HTERT RPE-1 (cell line): Measurements from ENCODE around the gene GPR68.
"Not testable (repeated sequence)": the region's sequence is repeated elsewhere in the genome, so short reads cannot be mapped to it uniquely, and the experiment has no call there.

Source experiments
- in situ Hi-C: fragments of 300-500 bp; cut with MboI; formaldehyde crosslinking; loops from 4 replicates; pipeline ENCODE4 v1.14.3; 2020; ENCODE audit warnings: low sequenced_read_pairs

Gene GPR68

GRCh38 chr14:91254461-91254860, 10.0 kb upstream of the GPR68 start:
- in situ Hi-C loops, result no loop called here

GRCh38 chr14:91253795-91254323, 9.4 kb upstream of the GPR68 start:
- in situ Hi-C loops, result no loop called here

- in situ Hi-C loops, result no loop called here
These were observed 8.6 kb upstream of the GPR68 start for GRCh38 chr14:91252871-91253794.

- in situ Hi-C loops, result no loop called here
These were observed 6.4 kb upstream of the GPR68 start for GRCh38 chr14:91250912-91251311.

- in situ Hi-C loops, result no loop called here
These were observed 5.5 kb upstream of the GPR68 start for GRCh38 chr14:91249841-91250616.

GRCh38 chr14:91246051-91246852, 1.7 kb upstream of the GPR68 start:
- in situ Hi-C loops, result no loop called here

GRCh38 chr14:91245616-91246015, 1.1 kb upstream of the GPR68 start:
- in situ Hi-C loops, result not testable (repeated sequence)

GRCh38 chr14:91245029-91245428, 525 bp upstream of the GPR68 start:
- in situ Hi-C loops, result no loop called here

GRCh38 chr14:91243074-91243471, 1.4 kb downstream of the GPR68 start:
- in situ Hi-C loops, result no loop called here

- in situ Hi-C loops, result no loop called here
These were observed 1.9 kb downstream of the GPR68 start for GRCh38 chr14:91242635-91243034.

GRCh38 chr14:91241863-91242262, 2.6 kb downstream of the GPR68 start:
- in situ Hi-C loops, result no loop called here

GRCh38 chr14:91238661-91239060, 5.8 kb downstream of the GPR68 start:
- in situ Hi-C loops, result no loop called here

GRCh38 chr14:91238085-91238484, 6.4 kb downstream of the GPR68 start:
- in situ Hi-C loops, result no loop called here

- in situ Hi-C loops, result no loop called here
These were observed 7.3 kb downstream of the GPR68 start for GRCh38 chr14:91237219-91237618.

GRCh38 chr14:91235841-91236240, 8.7 kb downstream of the GPR68 start:
- in situ Hi-C loops, result no loop called here

- in situ Hi-C loops, result no loop called here
These were observed 9.8 kb downstream of the GPR68 start for GRCh38 chr14:91234791-91235114.

GRCh38 chr14:91233936-91234790, 10.3 kb downstream of the GPR68 start:
- in situ Hi-C loops, result no loop called here

- in situ Hi-C loops, result no loop called here
These were observed 11.9 kb downstream of the GPR68 start for GRCh38 chr14:91232603-91233002.

- in situ Hi-C loops, result no loop called here
These were observed 12.5 kb downstream of the GPR68 start for GRCh38 chr14:91232052-91232451.

- in situ Hi-C loops, result no loop called here
These were observed 13.1 kb downstream of the GPR68 start for GRCh38 chr14:91231446-91231845.
